NT2/D1 (cell line): ENCODE data around the gene FAM24A.

Experiments
- DNase-seq: peaks from one replicate; pipeline ENCODE4 v3.0.0-alpha.2; 2011; ENCODE audit warnings: low read depth, low spot score
- H3K27me3 ChIP-seq: 2 replicates; pipeline ENCODE4 v1.6.0; 2011; ENCODE audit warnings: mild to moderate bottlenecking; ENCODE audit not compliant: insufficient read length, insufficient read depth
- H3K36me3 ChIP-seq: 2 replicates; pipeline ENCODE4 v1.6.1; 2011; ENCODE audit warnings: mild to moderate bottlenecking, low read length, mixed read lengths; ENCODE audit not compliant: insufficient read depth, insufficient read length
- H3K4me1 ChIP-seq: 2 replicates; pipeline ENCODE4 v1.5.1; 2011; ENCODE audit not compliant: insufficient read depth, insufficient read length
- H3K4me3 ChIP-seq: 2 replicates; pipeline ENCODE4 v1.5.1; 2011; ENCODE audit warnings: low read depth; ENCODE audit not compliant: insufficient read length
- H3K9ac ChIP-seq: 2 replicates; pipeline ENCODE4 v1.6.0; 2011; ENCODE audit warnings: low read depth; ENCODE audit not compliant: insufficient read length
- H3K9me3 ChIP-seq: 2 replicates; pipeline ENCODE4 v1.5.1; 2011; ENCODE audit warnings: mild to moderate bottlenecking, low read length; ENCODE audit not compliant: insufficient read depth
- SUZ12 ChIP-seq: IDR thresholded peaks from 2 replicates; pipeline ENCODE4 v1.6.1; 2011; ENCODE audit not compliant: insufficient read length, insufficient read depth; ENCODE audit errors: extremely low read depth
- YY1 ChIP-seq: IDR thresholded peaks from 2 replicates; pipeline ENCODE4 v1.6.1; 2011; ENCODE audit not compliant: insufficient read length, insufficient read depth
- ZNF274 ChIP-seq: IDR thresholded peaks from 2 replicates; pipeline ENCODE4 v1.6.1; 2011; ENCODE audit warnings: mild to moderate bottlenecking, low read depth, low read length

The FAM24A gene

GRCh38 chr10:122875843-122876466 lies 34.5 kb upstream of the FAM24A start:
- H3K4me1 ChIP-seq: peaks cover 2% of the 10 kb centered on the region
- DNase-seq: peak; percentile 87

DNA sequence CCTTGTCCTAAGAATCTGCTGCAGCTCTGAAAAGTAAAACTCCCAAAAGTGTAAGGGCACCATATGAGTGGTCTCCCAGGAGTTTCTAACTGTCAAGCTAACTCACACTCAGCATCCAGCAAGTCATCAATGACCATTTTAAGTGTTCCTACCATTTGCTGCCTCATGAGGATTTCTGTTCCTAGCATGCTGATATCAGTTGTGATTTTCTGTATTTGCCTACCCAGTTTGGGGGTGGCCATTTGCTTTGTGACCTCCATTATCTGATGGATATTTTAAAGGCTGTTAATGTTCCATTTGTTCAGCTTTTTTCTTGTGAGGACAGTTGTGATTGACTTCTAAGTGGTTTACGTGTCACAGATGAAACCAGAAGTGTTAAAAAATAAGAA lies 33.9 kb upstream of the FAM24A start:
- Histone ChIP-seq H3K9me3 (peaks cover 12% of the 10 kb centered on the region; the same call in 1 of the 2 replicates), H3K36me3 (no peaks in the 10 kb centered on the region), H3K9ac (no peak overlapping the region), H3K4me1 (peaks cover 2% of the 10 kb centered on the region), H3K4me3 (no peak overlapping the region), H3K27me3 (peaks cover 2% of the 10 kb centered on the region)
- no peak for DNase-seq
- TF ChIP-seq SUZ12 (no peak), YY1 (no peak), ZNF274 (no peak)

More at GRCh38 chr10:122875843-122876466, 34.5 kb upstream of the FAM24A start:
- Histone ChIP-seq H3K36me3 (no peaks in the 10 kb centered on the region), H3K9me3 (peaks cover 12% of the 10 kb centered on the region; the same call in 1 of the 2 replicates), H3K9ac (no peak overlapping the region), H3K4me3 (no peak overlapping the region), H3K27me3 (no peaks in the 10 kb centered on the region)
- TF ChIP-seq YY1 (no peak), SUZ12 (no peak), ZNF274 (no peak)

DNA sequence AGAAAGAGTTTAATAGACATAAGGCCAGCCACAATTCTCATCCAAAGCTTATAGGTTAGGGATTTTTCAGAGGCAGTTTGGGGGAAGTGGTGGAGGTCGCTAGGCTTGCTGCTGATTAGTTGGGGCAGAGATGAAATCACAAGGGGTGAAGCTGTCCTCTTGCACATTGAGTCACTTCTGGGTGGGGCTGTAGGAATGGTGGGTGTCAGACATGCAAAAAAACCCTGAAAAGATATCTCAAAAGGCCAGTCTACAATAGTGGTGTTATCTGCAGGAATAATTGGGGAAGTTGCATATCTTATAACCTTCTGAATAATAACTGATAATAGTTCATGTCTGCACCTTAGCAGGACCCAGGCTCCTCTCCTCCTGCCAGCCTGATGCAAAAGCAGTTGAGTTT lies 33.1 kb upstream of the FAM24A start:
- TF ChIP-seq YY1: no peak
- no peak for TF ChIP-seq ZNF274
- TF ChIP-seq SUZ12: no peak
- Histone ChIP-seq H3K9ac (no peak overlapping the region), H3K36me3 (no peaks in the 10 kb centered on the region), H3K4me1 (peaks cover 2% of the 10 kb centered on the region), H3K4me3 (no peak overlapping the region), H3K27me3 (peaks cover 2% of the 10 kb centered on the region), H3K9me3 (peaks cover 12% of the 10 kb centered on the region; the same call in 1 of the 2 replicates)
- DNase-seq: no peak

GRCh38 chr10:122878799-122879338 lies 31.5 kb upstream of the FAM24A start:
- peak overlapping the region; percentile 30 for H3K4me3 ChIP-seq
- no peak for TF ChIP-seq SUZ12
- no peak for TF ChIP-seq ZNF274
- no peak for TF ChIP-seq YY1
- no peaks in the 10 kb centered on the region for H3K36me3 ChIP-seq
- H3K27me3 ChIP-seq: peaks cover 2% of the 10 kb centered on the region
- no peak for DNase-seq
- H3K4me1 ChIP-seq: peaks cover 2% of the 10 kb centered on the region
- H3K9me3 ChIP-seq: 0 out of 2 replicates have a peak, but pooled peaks cover 2% of the 10 kb centered on the region
- no peak overlapping the region for H3K9ac ChIP-seq

DNA sequence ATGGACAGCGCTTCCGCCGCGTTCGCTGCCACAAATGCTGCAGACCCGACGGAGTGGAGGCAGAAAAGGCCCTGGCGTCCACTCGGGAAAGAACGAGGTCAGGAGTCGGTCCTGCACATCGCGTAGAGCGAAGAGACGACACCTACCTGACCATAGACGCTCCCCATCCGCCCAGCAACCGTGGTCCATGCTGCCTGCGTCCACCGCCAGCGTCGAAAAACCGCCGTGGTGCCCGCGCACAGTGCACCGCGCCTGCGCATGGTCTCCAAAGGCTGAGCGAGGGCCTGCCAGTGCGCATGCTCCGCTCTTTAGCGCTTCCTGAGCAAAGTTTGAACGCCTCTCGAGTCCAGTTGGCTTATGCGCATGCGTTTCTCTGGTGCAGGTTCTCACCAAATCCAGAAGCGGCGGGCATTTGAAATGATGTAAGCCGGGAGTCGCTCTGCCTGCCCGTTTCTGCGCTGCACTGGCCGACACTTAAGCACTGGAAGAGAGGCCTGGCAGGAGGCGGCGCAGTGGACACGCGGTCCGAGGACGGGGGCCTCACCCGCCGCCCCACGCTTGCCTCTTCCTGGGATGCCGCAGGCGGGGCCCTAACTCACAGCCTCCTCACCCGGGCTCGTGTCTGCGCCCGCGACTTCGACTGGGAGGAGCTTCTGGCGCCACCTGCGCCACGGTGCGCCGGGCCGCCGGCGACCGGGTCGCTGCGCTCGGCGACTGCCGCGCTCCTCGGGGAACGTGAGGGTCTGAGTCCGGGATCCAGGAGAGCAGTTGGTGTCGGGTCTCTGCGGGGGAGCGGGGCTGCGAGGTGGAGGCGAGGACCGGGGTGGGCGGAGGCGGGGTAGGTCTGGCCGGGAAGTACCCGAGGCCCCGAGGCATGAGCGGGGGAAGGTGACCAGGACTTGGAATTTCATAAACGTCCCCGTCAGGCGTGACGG lies 30.8 kb upstream of the FAM24A start, which contains the start of gene FAM24B:
Gene FAM24B (minus strand): TSS at position 243 of the 935 bp plus-strand sequence. CDS start 29,066 bp downstream, outside the sequence.
- Histone ChIP-seq H3K4me3 (peak within 1 kb of the TSS; percentile 43), H3K4me1 (peaks cover 2% of the 10 kb centered on the region), H3K27me3 (peaks cover 2% of the 10 kb centered on the region), H3K9me3 (no peaks in the 10 kb centered on the region), H3K36me3 (no peaks in the 10 kb centered on the region), H3K9ac (peak within 1 kb of the TSS; percentile 64)
- peak; percentile 68 for DNase-seq
- no peak for TF ChIP-seq ZNF274
- no peak for TF ChIP-seq SUZ12
- no peak for TF ChIP-seq YY1

DNA sequence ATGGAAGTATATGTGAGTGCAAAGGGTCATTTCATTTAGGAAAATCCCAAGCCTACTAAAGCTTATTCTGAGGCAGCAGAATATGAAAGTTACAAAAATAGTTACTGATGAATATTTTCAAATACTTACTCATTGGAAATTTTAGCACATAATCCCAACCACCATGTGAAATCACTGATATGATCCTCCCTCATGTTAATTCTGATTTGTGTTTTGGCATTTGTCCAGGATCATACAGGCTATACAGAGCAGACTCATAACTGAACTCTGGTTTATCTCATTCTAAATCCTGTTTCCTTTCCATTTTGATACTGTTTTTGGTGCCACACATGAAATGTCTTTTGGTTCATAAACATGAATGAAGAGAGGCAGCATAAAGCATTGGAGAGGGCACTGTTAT lies 27.6 kb upstream of the FAM24A start:
- no peak overlapping the region for H3K9ac ChIP-seq
- no peak for TF ChIP-seq ZNF274
- no peak for TF ChIP-seq YY1
- TF ChIP-seq SUZ12: no peak
- peaks cover 2% of the 10 kb centered on the region for H3K27me3 ChIP-seq
- H3K4me3 ChIP-seq: no peak overlapping the region
- no peaks in the 10 kb centered on the region for H3K36me3 ChIP-seq
- peaks cover 2% of the 10 kb centered on the region for H3K4me1 ChIP-seq
- DNase-seq: no peak
- no peaks in the 10 kb centered on the region for H3K9me3 ChIP-seq
